Natural killer cell treated with Interleukin-12 subunit alpha and Interleukin-12 subunit beta and Interleukin-15 and Interleukin-18, amount 100 ng/mL, for 72 hours (primary cell): ENCODE results near the gene TRMT44. TPM values are rescaled to one million over a fixed set of nuclear protein-coding genes. Genes with fewer than 3 reads are reported as not detected.
"Not testable (repeated sequence)": the region's sequence is repeated elsewhere in the genome, so short reads cannot be mapped to it uniquely, and the experiment has no call there.

Experiments
- ATAC-seq, 2 donors: fragments of 150-1000 bp; cut with Tn5 transposase in 1 of 2; sonication (Bioruptor Pico), chemical (Tn5 transposase) in 1 of 2; 2 replicates each; pipeline ENCODE4 v1.10.0; 2021
- DNase-seq: peaks from one replicate; pipeline ENCODE4 v3.0.0; 2022; ENCODE audit warnings: low spot score
- H3K27ac Mint-ChIP-seq, 2 donors: 1 replicate in 1 of 2; 2 replicates in 1 of 2; pipeline ENCODE4 v1.8.0; 2022; ENCODE audit warnings: mixed read lengths in 2 of 2, mild to moderate bottlenecking in 1 of 2, moderate library complexity in 1 of 2
- H3K27me3 Mint-ChIP-seq, 2 donors: 1 replicate in 1 of 2; 2 replicates in 1 of 2; pipeline ENCODE4 v1.8.0; 2022; ENCODE audit warnings: mixed read lengths in 2 of 2
- H3K36me3 Mint-ChIP-seq: one replicate; pipeline ENCODE4 v1.8.0; 2022; ENCODE audit warnings: mixed read lengths
- H3K4me1 Mint-ChIP-seq, 2 donors: 1 replicate in 1 of 2; 2 replicates in 1 of 2; pipeline ENCODE4 v1.8.0; 2022; ENCODE audit warnings: low read depth in 2 of 2, mixed read lengths in 2 of 2, mild to moderate bottlenecking in 1 of 2
- H3K4me3 Mint-ChIP-seq: one replicate; pipeline ENCODE4 v1.8.0; 2022; ENCODE audit warnings: mixed read lengths
- H3K9me3 Mint-ChIP-seq: 2 replicates; pipeline ENCODE4 v1.8.0; 2022; ENCODE audit warnings: mixed read lengths
- total RNA-seq, 2 donors: library from RNA; stranded (reverse); gene quantifications; one replicate each; pipeline ENCODE4 v1.2.3, GENCODE V29; 2022

Gene TRMT44
- total RNA-seq, 2 donors from 2014 or later: 23.8 to 57.1 TPM

DNA sequence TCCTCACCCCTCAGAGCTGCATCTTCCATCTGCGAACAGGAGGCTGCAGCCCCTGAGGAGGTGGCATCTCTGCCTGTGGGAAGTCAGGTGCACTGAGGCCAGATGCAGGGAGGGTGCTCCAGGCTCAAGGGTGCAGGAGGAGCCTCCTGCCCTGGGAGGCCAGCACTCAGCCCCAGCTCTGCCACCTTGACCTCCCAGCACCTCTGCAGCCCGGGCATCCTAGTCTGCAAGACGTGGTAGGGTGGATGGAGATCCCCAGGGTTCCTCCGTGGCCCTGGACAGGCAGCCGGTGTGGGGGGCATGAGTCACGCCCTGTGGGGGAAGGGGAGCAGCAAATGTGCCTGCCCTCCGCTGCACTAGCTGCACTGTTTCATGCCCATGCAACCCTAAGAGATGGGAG, 64.7 kb downstream of the TRMT44 start:
- ATAC-seq (no peak), DNase-seq (no peak)
- Mint-ChIP-seq H3K9me3 (no peaks in the 10 kb centered on the region), H3K27ac (no peak overlapping the region), H3K36me3 (no peaks in the 10 kb centered on the region), H3K27me3 (no peaks in the 10 kb centered on the region), H3K4me1 (no peaks in the 10 kb centered on the region), H3K4me3 (no peak overlapping the region)

DNA sequence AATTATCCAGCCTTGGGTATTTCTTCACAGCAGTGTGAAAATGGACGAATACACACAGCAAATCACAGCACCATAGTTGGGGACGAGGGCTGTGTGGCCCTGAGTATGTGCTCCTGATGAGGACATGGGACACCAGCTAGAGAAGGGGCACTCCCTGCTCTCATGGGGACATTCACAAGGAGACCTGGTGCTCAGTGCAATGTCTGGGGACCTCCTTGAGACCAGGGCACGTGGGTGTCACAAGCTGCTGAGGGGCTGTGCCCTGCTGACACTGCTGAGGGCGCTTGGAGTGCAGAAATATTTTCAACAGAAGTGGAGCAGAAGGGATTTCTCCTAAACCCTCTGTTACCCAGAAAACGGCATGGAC, 65.4 kb downstream of the TRMT44 start:
- Mint-ChIP-seq H3K4me1 (no peaks in the 10 kb centered on the region), H3K27me3 (no peaks in the 10 kb centered on the region), H3K9me3 (no peaks in the 10 kb centered on the region), H3K4me3 (no peak overlapping the region), H3K27ac (no peak overlapping the region), H3K36me3 (no peaks in the 10 kb centered on the region)
- no peak for DNase-seq
- ATAC-seq: no peak

DNA sequence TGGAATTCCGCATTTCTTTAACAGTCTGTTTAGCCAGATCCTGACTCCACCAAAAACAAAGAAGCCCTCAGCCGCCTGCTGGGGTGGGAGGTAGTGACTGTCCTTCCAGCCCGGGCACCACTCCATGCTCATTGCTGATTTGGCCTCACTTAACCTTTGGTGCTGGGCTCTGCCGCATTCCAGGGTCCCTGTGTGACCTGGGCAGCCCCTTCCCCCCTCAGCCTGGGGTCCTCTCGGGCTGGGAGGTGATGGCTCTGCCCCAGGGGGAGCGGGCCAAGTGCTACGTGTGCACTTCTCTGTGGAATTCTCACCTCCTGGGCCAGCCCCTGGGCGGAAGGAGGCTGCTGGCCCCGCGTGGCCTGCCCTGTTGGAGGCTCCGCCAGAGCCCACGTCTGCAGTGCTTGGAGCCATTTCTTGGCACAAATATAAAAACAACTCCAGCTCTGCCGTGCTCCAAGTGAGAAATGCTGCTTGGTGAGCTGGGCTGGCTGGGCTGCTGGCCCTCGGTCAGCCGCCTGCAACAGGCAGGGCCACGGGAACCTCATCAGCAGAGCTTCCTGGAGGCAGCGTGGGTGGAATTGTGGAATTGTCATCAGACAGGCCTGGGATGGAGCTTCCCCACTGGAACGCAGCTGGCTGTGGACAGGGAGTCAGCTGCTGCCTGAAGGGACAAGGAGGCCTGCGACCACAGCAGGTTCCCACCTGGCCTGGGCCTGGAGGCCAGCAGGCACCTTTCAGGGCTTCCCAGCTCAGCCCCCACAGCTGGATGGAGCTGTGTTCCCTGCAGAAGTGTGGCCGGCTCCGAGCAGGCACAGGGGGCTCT, 66.0 kb downstream of the TRMT44 start:
- Mint-ChIP-seq H3K4me3 (no peak overlapping the region), H3K36me3 (no peaks in the 10 kb centered on the region), H3K4me1 (no peaks in the 10 kb centered on the region), H3K27ac (no peak overlapping the region), H3K9me3 (no peaks in the 10 kb centered on the region), H3K27me3 (no peaks in the 10 kb centered on the region)
- ATAC-seq (no peak), DNase-seq (no peak)

- Mint-ChIP-seq H3K9me3 (no peaks in the 10 kb centered on the region), H3K27me3 (no peaks in the 10 kb centered on the region), H3K36me3 (no peaks in the 10 kb centered on the region), H3K4me1 (no peaks in the 10 kb centered on the region), H3K27ac (no peak overlapping the region), H3K4me3 (no peak overlapping the region)
- ATAC-seq: no peak
- DNase-seq: no peak
Observed at GRCh38 chr4:8507196-8507570, 66.6 kb downstream of the TRMT44 start.

GRCh38 chr4:8507624-8508023, 67.0 kb downstream of the TRMT44 start:
- H3K4me3 Mint-ChIP-seq: no peak overlapping the region
- H3K27ac Mint-ChIP-seq: no peak overlapping the region
- no peaks in the 10 kb centered on the region for H3K36me3 Mint-ChIP-seq
- H3K27me3 Mint-ChIP-seq: no peaks in the 10 kb centered on the region
- no peaks in the 10 kb centered on the region for H3K9me3 Mint-ChIP-seq
- H3K4me1 Mint-ChIP-seq: no peaks in the 10 kb centered on the region
- no peak for DNase-seq
- ATAC-seq: no peak

DNA sequence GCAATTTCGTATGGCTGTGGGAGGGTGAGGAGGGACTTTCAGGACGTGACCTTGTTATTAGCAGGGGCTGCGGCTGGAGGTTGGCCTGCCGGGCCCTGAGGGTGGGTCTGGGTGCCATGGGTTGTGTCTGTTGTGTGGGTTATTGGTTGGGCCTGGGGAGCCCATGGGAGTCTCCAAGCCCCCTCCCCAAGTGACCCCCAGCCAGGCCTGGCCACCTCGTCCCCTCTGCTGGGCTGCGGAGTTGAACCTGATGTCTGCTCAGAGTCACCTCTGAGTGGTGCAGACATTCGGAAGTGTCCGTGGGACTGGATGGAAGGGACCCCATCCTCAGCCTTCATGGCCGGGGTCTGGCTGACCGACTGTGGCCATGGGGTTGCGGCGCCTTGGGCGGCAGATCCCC, 67.7 kb downstream of the TRMT44 start:
- Mint-ChIP-seq H3K27ac (no peak overlapping the region), H3K36me3 (no peaks in the 10 kb centered on the region), H3K27me3 (no peaks in the 10 kb centered on the region), H3K4me3 (no peak overlapping the region), H3K9me3 (no peaks in the 10 kb centered on the region), H3K4me1 (no peaks in the 10 kb centered on the region)
- no peak for ATAC-seq
- DNase-seq: no peak

DNA sequence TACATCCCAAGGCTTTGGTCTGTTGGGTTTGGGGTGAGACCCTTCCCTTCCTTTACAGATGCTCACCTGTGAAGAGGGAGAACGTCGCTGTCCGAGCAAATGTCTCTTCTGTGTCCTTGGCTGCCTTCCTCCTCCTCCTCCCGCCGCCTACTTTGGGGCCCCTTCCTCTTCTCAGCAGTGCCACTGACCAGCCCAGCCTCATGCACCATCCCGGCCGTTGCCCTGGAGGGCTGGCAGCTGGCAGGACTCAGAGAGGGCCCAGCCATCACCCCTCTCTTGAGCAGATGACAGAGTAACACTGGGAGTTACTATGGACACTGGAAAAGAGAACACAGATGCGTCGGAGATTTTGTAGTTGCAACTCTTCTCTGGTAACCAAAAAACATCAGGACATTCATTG, 68.2 kb downstream of the TRMT44 start:
- H3K27ac Mint-ChIP-seq: no peak overlapping the region
- H3K4me3 Mint-ChIP-seq: no peak overlapping the region
- no peaks in the 10 kb centered on the region for H3K9me3 Mint-ChIP-seq

GRCh38 chr4:8509311-8509950, 68.9 kb downstream of the TRMT44 start:
- Mint-ChIP-seq H3K27ac (no peak overlapping the region), H3K9me3 (no peaks in the 10 kb centered on the region), H3K36me3 (no peaks in the 10 kb centered on the region), H3K4me3 (no peak overlapping the region), H3K27me3 (no peaks in the 10 kb centered on the region), H3K4me1 (no peaks in the 10 kb centered on the region)
- DNase-seq: no peak
- ATAC-seq: no peak

More for the DNA sequence above, 68.2 kb downstream of the TRMT44 start:
- Mint-ChIP-seq H3K36me3 (no peaks in the 10 kb centered on the region), H3K4me1 (no peaks in the 10 kb centered on the region), H3K27me3 (no peaks in the 10 kb centered on the region)
- DNase-seq (no peak), ATAC-seq (no peak)

GRCh38 chr4:8510191-8510590, 69.6 kb downstream of the TRMT44 start:
- Mint-ChIP-seq H3K27me3 (no peaks in the 10 kb centered on the region), H3K27ac (no peak overlapping the region), H3K4me1 (no peaks in the 10 kb centered on the region), H3K9me3 (no peaks in the 10 kb centered on the region), H3K36me3 (no peaks in the 10 kb centered on the region), H3K4me3 (no peak overlapping the region)
- no peak for DNase-seq
- no peak for ATAC-seq

DNA sequence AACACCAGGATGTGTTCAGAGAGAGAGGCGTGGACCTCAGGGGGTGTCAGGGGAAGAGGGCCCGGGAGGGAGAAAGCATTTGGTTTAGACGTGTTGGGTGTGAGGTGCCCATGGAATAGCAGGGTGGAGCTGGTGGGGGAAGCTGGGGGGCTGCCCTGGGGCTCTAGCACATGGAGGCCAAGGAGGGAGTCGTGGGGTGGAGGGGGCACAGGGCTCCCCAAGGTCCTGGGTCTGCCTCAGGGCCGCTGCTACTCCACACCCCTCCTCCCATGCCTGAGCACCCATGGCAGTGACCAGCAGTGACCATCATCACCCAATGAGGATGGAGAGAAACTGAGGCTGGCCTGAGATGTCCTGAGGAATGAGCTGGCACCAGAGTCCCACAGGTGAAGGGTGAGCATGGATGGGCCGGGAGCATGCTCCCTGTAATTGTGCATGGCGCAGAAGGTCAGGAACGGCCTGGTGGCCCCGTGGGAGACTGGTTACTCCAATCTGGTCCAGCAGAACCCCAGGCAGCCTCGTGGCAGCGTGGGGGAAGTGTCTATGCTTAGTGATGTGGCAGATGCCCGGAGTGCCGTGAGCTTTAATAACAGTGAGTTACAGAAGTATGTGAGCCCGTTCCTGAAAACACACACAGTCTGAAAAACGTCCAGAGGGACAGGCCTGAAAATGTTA, 70.2 kb downstream of the TRMT44 start:
- H3K36me3 Mint-ChIP-seq: no peaks in the 10 kb centered on the region
- H3K27ac Mint-ChIP-seq: no peak overlapping the region
- ATAC-seq: no peak
- no peaks in the 10 kb centered on the region for H3K27me3 Mint-ChIP-seq
- H3K9me3 Mint-ChIP-seq: no peaks in the 10 kb centered on the region
- DNase-seq: no peak
- no peaks in the 10 kb centered on the region for H3K4me1 Mint-ChIP-seq
- H3K4me3 Mint-ChIP-seq: no peak overlapping the region

- no peaks in the 10 kb centered on the region for H3K36me3 Mint-ChIP-seq
- no peak overlapping the region for H3K4me3 Mint-ChIP-seq
- H3K27me3 Mint-ChIP-seq: no peaks in the 10 kb centered on the region
- ATAC-seq (no peak), DNase-seq (no peak)
- no peaks in the 10 kb centered on the region for H3K4me1 Mint-ChIP-seq
- H3K27ac Mint-ChIP-seq: no peak overlapping the region
- no peaks in the 10 kb centered on the region for H3K9me3 Mint-ChIP-seq
Observed at GRCh38 chr4:8512510-8512909, 71.9 kb downstream of the TRMT44 start.

DNA sequence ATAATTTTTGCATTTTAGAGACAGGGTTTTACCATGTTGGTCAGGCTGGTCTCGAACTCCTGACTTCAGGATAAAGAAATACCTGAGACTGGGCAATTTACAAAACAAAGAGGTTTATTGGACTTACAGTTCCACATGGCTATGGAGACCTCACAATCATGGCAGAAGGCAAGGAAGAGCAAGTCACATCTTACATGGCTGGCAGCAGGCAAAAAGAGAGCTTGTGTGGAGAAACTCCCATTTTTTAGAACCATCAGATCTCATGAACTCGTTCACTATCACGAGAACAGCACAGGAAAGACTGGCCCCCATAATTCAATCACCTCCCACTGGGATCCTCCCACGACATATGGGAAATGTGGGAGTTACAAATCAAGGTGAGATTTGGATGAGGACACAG, 72.5 kb downstream of the TRMT44 start:
- not testable (repeated sequence) for H3K4me3 Mint-ChIP-seq, ATAC-seq, H3K27ac Mint-ChIP-seq, H3K36me3 Mint-ChIP-seq, H3K27me3 Mint-ChIP-seq, H3K9me3 Mint-ChIP-seq, DNase-seq, H3K4me1 Mint-ChIP-seq

- H3K4me3 Mint-ChIP-seq: no peak overlapping the region
- H3K4me1 Mint-ChIP-seq: no peaks in the 10 kb centered on the region
- no peak overlapping the region for H3K27ac Mint-ChIP-seq
- ATAC-seq (no peak), DNase-seq (no peak)
- H3K9me3 Mint-ChIP-seq: no peaks in the 10 kb centered on the region
- H3K27me3 Mint-ChIP-seq: no peaks in the 10 kb centered on the region
- H3K36me3 Mint-ChIP-seq: no peaks in the 10 kb centered on the region
Observed at GRCh38 chr4:8513931-8514330, 73.4 kb downstream of the TRMT44 start.

- Mint-ChIP-seq H3K27ac (no peak overlapping the region), H3K4me3 (no peak overlapping the region)
- no peak for ATAC-seq
Observed at GRCh38 chr4:8514391-8514790, 73.8 kb downstream of the TRMT44 start.

More at GRCh38 chr4:8514391-8514790, 73.8 kb downstream of the TRMT44 start:
- Mint-ChIP-seq H3K4me1 (no peaks in the 10 kb centered on the region), H3K27me3 (no peaks in the 10 kb centered on the region), H3K9me3 (no peaks in the 10 kb centered on the region), H3K36me3 (no peaks in the 10 kb centered on the region)
- no peak for DNase-seq
